Measurements from ENCODE around the gene PRADC1.

PRADC1 gene

DNA sequence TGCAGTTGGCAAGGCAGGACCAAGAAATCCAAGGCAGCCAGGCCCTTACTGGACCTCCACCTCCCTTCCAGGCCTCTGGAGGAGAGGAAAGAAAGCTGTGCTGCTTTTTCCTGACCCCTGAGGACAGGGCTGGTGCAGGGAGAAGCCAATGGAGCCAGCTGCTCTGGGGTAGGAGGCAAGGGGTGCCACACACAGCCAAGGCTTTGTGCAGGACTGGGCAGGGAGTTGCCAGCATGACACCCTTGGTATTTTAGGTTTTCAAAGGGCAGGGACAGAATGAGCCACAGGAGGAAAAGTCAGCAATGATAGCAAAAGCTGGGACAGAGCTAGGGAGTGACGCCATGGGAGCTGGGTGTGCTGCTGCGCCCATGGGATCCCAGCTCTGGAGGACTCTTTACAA, 24.0 kb upstream of the PRADC1 start:
- Histone ChIP-seq H3K4me3 (ENCODE audit: low read depth in 1 of 2, low read length in 1 of 2) (no peak overlapping the region), H3K36me3 (peaks cover 33% of the 10 kb centered on the region)

DNA sequence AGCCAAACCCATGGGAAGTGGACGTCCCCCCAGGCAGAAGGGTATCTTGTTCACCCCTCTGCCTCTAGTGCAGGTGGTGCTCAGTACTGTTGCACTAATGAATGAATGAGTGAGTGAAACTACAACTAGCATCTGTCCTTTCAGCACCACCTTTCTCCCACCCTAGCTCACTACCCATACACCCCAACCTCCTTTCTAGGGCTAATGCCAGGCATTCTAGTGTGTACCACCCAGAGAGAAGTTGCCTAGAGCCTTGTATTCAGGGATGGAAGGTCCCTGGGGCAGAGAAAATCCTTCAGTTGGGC, 23.5 kb upstream of the PRADC1 start:
- TF ChIP-seq, protein P1, sequence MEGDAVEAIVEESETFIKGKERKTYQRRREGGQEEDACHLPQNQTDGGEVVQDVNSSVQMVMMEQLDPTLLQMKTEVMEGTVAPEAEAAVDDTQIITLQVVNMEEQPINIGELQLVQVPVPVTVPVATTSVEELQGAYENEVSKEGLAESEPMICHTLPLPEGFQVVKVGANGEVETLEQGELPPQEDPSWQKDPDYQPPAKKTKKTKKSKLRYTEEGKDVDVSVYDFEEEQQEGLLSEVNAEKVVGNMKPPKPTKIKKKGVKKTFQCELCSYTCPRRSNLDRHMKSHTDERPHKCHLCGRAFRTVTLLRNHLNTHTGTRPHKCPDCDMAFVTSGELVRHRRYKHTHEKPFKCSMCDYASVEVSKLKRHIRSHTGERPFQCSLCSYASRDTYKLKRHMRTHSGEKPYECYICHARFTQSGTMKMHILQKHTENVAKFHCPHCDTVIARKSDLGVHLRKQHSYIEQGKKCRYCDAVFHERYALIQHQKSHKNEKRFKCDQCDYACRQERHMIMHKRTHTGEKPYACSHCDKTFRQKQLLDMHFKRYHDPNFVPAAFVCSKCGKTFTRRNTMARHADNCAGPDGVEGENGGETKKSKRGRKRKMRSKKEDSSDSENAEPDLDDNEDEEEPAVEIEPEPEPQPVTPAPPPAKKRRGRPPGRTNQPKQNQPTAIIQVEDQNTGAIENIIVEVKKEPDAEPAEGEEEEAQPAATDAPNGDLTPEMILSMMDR (IDR thresholded peaks at IDR 0.05), result no peak
- H3K27ac ChIP-seq, result no peak overlapping the region
- H3K36me3 ChIP-seq, result peaks cover 37% of the 10 kb centered on the region
- no peaks in the 10 kb centered on the region for H3K27me3 ChIP-seq
- no peaks in the 10 kb centered on the region for H3K9me3 ChIP-seq
- H3K4me1 ChIP-seq (ENCODE audit: control insufficient read depth in 1 of 2, insufficient read depth in 1 of 2, low read depth in 1 of 2, low read length in 1 of 2), result no peaks in the 10 kb centered on the region
- no peak overlapping the region for H3K4me3 ChIP-seq (ENCODE audit: low read depth in 1 of 2, low read length in 1 of 2)

More for the DNA sequence above, 24.0 kb upstream of the PRADC1 start:
- Histone ChIP-seq H3K4me1 (ENCODE audit: control insufficient read depth in 1 of 2, insufficient read depth in 1 of 2, low read depth in 1 of 2, low read length in 1 of 2) (no peaks in the 10 kb centered on the region), H3K27me3 (no peaks in the 10 kb centered on the region), H3K9me3 (no peaks in the 10 kb centered on the region), H3K27ac (no peak overlapping the region)
- TF ChIP-seq, protein P1 (IDR thresholded peaks at IDR 0.05), result no peak

DNA sequence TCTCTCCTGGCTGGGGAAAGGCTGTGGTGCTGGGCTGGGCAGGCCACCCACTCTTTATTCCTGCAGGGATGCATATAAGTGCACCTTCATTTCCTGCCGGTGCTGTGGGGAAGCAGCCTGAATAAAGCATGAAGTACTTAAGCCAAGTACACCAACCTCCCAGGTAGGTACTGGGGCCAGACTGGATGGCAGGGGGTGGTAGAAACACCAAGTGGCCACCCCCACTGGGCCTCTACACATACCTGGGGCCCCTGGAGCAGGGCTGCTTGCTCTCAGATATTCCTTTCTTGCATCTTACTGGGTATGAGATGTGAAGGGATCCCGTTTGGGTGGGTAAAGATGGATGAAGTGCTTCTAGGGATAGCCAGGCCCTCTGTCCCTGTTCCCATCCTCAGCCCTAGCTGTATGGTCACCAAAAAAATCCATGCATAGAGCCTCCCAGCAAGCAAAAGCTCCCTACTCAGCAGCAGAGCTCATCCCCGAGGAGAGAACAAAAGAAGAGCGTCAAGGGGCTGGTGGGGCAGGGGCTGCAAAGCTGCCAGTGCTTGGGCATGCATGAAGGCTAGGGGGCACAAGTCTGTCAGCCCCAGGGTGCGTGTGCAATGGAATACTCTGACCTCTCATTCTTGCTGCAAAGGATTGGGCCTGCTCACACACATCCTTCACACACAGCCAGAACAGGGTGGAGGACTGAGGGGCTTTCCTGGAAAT, 23.0 kb upstream of the PRADC1 start:
- H3K4me3 ChIP-seq (ENCODE audit: low read depth in 1 of 2, low read length in 1 of 2), result no peak overlapping the region
- no peaks in the 10 kb centered on the region for H3K27me3 ChIP-seq
- no peaks in the 10 kb centered on the region for H3K9me3 ChIP-seq
- no peaks in the 10 kb centered on the region for H3K4me1 ChIP-seq (ENCODE audit: control insufficient read depth in 1 of 2, insufficient read depth in 1 of 2, low read depth in 1 of 2, low read length in 1 of 2)
- TF ChIP-seq, protein P1 (IDR thresholded peaks at IDR 0.05), result no peak
- no peak overlapping the region for H3K27ac ChIP-seq
- H3K36me3 ChIP-seq, result peaks cover 42% of the 10 kb centered on the region

- TF ChIP-seq, protein P1 (IDR thresholded peaks at IDR 0.05), result no peak
- Histone ChIP-seq H3K4me1 (ENCODE audit: control insufficient read depth in 1 of 2, insufficient read depth in 1 of 2, low read depth in 1 of 2, low read length in 1 of 2) (no peaks in the 10 kb centered on the region), H3K9me3 (no peaks in the 10 kb centered on the region), H3K36me3 (peaks cover 52% of the 10 kb centered on the region), H3K27ac (no peak overlapping the region), H3K27me3 (no peaks in the 10 kb centered on the region), H3K4me3 (ENCODE audit: low read depth in 1 of 2, low read length in 1 of 2) (no peak overlapping the region)
Observed at GRCh38 chr2:73255007-73255644, 22.1 kb upstream of the PRADC1 start.

- Histone ChIP-seq H3K27me3 (no peaks in the 10 kb centered on the region), H3K9me3 (no peaks in the 10 kb centered on the region), H3K4me1 (ENCODE audit: control insufficient read depth in 1 of 2, insufficient read depth in 1 of 2, low read depth in 1 of 2, low read length in 1 of 2) (no peaks in the 10 kb centered on the region), H3K36me3 (peaks cover 58% of the 10 kb centered on the region), H3K4me3 (ENCODE audit: low read depth in 1 of 2, low read length in 1 of 2) (no peak overlapping the region), H3K27ac (no peak overlapping the region)
- TF ChIP-seq, protein P1 (IDR thresholded peaks at IDR 0.05), result no peak
Observed at GRCh38 chr2:73254343-73255006, 21.4 kb upstream of the PRADC1 start.
